NCI-H1105 treated with DMSO at 0.1 percent for 48 hours (cell line): ENCODE measurements around the gene OBI1.
"Not testable (repeated sequence)": the region's sequence is repeated elsewhere in the genome, so short reads cannot be mapped to it uniquely, and the experiment has no call there.

Experiments used
- DNase-seq: peaks from one replicate; lab custom pipeline; 2025; lab: John Stamatoyannopoulos, UW

Gene OBI1

DNA sequence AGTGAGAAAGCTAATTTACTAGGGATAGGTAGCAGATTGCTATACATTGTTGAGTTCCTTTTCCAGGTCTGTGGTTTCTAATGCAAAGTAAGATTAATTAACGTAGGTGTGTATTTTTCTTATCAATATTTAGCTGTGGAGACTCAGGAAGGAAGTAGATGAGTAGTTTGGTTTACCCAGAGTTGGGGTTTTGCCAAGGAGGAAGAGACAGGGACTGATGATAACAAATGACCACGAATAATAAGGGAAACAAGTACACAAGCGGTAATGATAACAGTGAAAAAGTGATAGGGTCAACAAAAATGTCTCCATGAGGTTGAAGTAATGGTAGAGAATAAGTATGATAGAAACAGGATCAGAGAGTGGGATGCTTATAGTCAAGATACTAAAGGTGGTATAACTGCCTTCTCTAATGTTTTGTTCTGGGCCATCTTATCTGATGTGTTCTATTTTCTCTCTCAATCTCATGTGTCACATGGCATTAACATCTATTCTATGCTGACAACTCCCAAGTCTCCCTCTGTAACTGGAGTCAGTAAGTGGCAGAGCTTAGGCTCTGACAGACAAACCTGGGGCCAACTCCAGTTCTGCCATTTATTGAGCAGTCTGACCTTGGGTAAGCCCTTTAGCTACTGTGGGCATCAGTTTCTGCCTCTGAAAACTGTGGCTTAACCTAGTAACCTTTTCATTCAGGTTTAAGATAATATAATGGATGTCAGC is 8.8 kb downstream of the OBI1 start:
- DNase-seq: no peak

DNA sequence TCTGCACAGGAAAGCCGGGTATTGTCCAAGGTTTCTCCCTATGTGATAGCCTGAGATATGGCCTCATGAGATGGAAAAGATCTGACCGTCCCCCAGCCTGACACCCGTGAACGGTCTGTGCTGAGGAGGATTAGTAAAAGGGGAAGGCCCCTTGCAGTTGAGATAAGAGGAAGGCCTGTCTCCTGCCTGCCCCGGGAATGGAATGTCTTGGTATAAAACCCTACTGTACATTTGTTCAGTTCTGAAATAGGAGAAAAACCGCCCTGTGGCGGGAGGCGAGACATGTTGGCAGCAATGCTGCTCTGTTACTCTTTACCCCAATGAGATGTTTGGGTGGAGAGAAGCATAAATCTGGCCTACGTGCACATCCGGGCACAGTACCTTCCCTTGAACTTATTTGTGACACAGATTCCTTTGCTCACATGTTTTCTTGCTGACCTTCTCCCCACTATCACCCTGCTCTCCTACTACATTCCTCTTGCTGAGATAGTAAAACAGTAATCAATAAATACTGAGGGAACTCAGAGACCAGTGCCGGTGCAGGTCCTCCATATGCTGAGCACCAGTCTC is 11.8 kb downstream of the OBI1 start:
- DNase-seq: not testable (repeated sequence)

DNA sequence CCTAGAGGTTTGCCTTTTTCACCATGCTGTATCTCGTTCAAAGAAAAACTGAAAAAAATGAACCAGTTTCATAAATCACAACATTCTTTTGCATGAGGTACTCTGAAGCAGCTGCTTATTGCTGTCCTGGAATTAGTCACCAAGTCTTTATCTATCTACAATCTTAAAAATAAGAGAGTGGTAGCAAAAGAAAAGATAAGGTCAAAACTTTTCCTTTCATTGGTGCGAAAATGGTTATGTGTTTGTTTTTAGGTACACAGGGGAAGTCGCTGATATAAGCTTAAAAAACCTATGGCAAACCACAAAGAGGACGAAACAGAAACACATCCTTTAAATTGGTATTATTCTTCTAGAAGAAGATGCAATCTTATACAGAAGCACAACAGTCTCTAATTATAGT is 20.7 kb downstream of the OBI1 start:
- no peak for DNase-seq

DNA sequence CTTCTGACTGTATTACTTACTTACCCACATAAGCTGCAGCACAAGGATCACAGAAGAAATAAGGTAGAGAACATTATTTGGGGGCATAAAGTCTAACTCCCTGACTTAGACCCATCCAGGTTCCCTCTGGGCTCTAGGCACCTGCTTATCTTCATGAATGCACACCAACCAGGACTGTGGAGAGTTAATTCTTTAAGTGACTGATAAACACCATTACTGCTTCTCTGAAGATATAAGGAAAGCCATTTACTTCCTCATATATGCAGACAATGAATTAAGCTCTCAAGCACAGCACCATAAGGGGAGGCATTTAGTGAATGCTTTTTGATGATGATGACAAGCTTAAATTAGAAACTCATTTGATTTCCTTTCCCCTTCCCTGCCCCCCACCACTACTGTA is 22.5 kb downstream of the OBI1 start:
- no peak for DNase-seq

DNA sequence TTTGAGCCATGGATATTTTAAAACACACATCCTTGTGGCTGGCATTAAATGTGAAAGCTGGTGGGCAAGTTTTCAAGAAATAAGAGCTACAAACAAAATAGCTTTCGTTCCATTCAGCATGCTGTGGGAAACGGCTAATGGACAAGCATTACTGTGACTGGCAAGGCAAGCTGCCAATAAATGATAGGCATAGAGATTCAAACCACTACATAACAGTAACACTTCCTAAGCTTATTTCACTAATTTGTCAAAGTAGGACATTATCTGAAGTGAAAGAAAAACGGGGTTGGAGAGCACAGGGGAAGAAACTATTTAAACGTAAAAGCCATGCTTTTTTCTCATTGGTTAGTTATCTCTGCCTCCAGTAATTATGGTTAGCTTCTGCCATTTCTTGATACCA is 26.0 kb downstream of the OBI1 start:
- DNase-seq: no peak

DNA sequence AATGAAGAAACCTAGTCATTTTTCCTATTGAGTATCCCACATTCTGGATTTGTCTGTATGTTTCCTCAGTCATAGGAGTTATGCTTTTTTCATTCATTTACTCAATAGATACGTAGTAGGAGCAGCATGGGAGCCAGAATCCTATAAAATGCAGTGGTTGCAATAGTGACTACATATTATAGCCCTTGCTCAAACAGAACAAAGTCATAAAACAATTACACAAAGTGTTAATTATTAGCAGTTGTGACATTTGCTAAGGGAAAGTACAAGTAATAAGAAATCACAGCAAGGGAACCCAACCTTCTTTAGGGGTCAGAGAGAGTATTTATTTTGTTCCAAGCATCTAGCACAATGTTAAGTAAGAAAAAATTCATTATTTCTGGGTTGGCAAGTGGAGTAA is 27.9 kb downstream of the OBI1 start:
- DNase-seq: no peak

DNA sequence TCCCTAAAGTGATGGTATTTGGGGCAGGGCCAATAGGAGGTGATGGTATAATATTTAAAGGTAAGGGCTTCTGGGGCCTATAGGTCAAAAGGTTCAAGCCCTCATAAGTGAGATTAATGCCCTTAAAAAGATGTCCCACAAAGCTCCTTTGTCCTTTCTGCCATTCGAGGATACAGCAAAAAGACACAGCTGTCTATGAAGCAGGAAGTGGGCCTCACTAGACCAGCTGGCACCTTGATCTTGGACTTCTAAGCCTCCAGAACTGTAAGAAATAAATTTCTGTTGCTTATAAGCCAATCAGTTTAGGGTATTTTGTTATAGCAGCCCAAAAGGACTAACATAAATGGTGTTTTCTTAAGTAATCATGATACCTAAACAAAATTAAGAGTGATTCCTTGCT is 28.4 kb downstream of the OBI1 start:
- no peak for DNase-seq

DNA sequence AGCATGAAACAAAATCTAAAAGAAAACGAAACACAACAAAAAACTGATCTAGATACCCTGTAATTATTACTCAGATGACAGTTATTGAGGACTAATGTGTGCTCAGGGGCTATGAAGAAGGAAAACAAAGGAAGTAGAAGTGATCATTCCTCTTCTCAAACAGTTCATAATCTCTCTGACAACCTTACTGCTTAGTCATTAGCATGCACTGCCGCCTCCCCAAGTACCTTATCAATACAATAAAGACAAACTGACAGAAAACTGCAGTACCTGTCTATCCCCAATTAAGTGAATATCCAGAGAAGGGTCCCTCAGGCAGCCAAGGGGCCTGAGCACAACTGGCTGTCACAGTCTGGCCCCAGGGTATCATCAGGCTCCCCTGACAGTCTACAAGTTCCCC is 33.6 kb downstream of the OBI1 start:
- DNase-seq: no peak

DNA sequence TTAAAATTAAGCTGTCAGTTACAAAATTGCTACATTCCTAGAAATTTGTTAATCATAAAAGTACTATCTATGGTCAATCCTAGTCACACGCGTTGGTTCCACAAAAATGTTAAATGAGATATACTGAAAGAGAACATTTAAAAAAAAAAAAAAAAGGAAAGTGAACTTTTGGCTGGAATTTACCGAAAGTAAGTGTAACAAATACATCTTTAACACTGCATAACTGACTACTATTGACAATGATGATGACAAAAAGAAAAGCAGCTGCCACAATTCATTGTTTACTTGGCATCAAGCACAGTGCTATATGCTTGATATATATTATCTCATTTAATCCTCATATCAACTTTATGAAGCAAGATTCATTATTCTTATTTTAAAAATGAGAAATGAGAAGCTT is 35.8 kb downstream of the OBI1 start:
- DNase-seq: no peak

DNA sequence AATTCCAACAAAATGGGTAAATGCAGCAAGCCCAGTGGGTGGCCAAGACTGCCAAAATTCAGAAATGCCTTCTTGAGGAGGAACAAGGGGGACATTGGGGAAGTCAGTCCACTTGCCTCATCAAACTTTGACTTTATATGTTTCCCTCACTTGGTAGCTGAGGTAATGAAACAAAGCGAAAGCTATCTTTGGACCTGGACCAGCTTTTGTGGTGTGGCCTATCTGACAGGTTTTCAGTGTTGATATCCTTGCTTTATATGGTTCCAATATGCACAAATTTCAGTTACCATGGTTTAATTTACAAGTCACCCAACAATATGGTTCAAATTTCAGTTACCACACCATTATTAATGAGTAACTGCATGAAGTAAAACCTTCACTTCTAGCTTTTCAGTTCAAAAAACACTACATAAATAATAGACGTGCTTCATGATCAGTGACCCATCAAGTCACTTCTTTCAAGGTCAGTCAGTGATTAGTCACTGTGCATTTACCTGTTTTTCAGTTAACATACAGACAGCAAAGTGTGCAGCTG is 38.0 kb downstream of the OBI1 start:
- no peak for DNase-seq

DNA sequence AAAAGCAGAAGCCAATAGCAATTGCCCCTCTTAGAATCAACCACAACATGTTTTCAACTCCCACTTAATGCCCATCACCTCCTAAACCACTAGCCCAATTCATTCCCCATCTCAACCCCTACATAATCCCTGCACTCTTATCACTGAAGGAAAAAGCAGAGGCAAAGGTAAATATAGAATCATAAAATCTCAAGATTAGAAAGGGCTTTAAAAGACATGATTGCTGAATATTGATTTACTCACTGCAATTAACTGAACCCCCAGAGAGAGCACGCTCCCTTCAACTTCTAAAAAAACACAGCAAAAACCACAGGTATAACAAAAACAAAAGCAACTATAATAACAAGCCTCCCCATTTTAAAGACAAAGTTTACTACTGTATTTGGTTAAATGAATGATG is 40.5 kb downstream of the OBI1 start:
- no peak for DNase-seq

DNA sequence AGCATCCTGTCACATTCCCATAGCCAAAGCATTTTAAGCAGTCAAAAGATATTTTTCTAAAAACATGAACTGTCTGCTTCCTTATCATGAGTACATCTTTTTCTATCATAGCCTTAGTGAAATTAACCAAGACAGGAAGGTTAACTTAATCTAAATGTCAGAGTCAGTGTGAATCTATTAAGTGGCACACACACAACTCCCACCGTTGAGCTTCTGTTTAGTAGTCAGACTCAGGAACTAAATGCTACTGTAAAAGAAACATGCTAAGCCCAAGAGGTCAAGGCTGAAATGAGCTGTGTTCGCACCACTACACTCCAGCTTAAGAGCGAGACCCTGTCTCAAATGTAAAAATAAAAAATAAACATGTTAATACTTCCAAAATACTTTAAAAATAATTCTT is 47.9 kb downstream of the OBI1 start:
- DNase-seq: no peak

DNA sequence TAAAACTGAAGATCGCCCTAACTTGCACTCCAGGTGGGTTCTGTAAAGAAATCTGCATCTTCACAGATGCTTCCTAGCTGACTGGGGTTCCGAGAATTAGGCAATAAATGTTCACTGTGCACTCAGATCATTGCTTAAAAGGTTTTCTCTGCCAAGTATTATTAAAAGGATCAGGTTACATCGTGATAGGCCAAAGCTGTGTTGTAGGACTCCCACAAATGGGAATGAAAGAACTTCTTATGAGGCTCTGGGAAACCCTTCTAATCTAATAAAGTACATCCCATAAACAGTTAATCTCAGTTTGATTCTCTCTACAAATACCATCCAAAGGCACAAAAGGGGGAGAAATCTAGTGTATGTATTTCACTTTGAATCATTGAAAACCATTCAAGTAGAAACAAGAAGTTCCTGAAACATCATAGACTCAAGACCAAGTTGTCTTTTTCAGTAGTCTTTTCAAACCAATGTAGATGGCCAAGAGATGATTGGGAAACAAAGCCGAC is 48.5 kb downstream of the OBI1 start:
- peak; percentile 69 for DNase-seq

DNA sequence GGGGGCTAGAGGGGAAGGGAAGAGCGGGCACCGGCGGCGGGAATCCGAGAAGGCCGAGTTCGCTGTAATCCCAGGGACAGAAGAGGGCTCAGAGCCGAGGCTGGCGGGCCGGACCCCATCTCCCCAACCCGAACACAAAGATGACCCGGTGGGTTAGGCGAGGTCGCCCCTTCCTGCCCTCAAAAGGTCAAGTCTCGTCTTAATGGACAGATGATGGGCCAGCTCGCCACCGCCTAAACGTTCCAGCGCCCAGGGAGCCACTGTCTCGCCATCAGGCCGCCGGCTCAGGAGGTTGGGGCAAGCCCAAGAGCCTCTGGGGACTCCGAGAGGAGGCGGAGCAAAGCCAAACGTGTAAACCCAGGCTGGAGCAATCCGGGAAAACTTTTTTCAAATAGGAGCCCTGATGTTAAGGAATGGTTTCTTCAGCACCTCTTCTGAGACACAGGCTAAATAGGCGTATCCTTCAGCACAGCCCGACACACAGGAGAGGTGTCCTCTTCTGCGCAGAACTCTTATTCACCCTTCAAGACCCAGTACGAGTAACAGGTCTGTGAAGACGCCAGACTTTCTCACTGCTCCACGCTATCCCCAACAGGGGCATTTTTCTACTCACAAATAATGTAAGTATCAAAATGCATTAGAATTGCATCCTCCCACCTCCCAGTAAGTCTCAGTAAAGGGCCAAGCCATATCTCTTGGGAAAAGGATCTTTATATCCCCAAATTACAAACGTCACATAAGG is 49.3 kb downstream of the OBI1 start:
- DNase-seq: peak; percentile 24

DNA sequence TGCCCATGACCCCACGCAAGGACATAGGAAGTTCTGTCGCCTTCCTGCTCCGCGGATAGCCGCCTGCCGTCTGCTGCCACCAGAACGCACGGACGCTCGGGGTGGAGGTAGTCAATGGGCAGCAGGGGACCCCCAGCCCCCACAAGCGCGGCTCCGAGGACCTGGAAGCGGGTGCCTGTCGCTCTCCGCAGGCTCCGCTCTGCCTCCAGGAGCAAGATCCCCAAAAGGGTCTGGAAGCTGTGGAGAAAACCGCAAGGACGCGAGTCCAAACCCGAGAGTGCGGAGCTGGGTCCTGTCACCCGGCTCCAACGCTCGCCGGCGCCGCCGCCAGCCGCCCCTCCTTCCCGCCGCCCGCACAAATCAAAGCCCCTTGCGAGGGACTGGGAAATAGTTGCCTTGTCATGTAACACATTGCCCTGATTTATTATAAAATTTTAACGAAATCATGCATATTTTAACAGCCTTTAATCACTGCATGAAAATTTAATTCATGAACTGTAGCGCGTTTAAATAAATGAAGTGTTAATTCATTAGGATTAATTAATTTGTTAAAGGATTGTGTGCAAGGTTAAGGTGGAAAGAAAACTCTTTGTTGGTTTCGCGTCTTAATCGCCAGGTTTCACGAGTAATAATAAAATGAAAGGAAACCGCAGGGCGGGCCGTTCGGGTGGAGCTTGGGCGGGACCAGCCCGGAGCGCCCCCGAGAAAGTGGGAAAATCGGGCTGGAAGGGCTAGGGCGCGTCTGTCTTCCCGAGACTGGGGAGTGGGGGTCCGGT is 50.1 kb downstream of the OBI1 start:
- DNase-seq: no peak

DNA sequence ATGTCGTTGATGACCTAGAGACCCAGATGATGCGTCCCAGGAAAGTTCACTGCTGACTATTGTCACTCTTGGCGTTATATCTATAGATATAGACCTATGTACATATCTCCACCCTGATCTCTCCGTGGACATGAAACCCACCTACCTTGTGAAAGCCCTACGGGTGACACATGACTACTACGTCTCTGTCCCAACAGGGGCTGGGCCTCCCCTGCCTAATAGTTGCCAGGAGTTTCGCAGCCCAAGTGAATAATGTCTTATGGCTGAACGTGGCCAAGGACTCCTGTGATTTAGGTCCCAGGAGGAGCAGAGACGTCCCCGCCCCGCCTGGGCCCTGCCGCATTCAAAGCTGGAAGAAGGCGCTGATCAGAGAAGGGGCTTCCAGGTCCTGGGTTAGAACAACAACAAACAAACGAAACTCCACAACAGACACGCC is 50.7 kb downstream of the OBI1 start:
- no peak for DNase-seq

DNA sequence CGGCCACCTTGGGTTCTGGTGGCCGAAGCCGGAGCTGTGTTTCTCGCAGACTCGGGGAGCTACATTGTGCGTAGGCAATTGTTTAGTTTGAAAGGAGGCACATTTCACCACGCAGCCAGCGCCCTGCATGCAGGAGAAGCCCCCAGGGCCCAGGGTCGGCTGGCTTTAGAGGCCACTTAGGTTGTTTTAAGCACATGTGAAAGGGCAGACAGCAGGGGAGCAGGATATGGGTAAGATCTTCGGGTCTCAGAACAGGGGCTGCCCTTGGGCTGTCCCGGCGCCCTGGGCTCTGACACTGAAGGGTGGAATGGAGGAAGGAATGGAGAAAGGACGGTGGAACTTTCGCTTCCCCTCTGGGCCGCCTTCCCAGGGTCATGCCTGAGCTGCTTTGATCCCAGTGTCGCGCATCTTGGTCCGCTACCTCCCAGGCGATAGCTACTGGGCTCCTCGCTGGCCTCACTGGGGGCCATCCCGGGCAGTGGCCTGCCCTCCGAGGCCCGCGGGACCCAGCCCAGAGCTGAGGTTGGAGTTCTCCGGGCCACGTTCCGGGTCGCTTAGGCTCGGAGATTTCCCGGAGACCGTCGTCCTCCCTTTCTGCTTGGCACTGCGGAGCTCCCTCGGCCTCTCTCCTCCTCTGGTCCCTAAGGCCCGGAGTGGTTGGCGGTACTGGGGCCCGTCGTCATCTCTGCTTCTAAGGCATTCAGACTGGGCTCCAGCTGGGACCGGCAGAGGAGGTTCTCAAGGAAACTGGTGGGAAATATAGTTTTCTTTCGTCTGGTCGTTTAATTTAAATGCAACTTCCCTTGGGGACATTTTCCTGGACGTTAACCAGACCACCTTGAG is 51.3 kb downstream of the OBI1 start:
- no peak for DNase-seq

DNA sequence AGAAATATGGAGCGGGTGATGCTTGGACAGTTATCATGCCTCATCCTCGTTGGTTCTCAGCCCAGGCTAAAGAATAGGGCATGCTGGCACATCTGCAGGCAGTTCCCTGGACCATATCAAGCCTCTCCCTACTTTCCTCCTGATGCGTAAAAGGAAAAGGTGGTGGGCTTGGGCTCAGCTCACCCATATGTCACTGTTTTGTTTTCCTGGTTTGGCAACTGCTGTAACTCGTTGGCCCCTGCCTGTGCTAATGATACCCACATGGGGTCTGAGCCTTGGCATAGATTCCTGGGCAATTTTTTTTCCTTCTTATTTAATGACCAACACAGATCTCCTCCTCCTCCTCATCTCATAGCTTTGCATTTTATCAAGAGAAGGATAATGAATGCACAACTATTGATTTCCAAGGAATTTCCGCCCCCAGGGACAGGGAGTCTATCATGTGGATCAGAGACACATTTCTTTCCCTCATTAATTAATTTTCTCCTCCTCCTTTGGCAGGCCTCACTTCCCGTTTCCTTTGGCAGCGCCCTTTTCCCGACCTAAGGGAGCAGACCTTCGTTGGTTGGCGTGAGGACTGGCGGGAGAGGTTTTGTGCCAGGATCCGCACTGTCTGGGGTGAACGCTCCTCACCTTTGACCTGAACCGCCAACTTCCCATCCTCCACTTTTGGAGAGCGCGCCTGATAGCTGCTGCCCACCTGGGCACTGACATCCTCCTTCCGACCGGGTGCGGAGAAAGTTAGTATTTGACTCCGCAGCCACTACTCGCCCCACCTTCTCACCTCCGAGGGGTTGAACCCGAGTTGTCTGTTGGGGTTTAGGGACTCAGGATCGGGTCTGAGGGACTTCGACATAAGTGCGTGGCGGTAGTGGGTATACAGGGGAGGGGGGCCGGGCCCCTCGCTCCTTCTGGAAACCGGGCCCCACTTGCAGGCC is 52.2 kb downstream of the OBI1 start:
- DNase-seq: no peak

DNA sequence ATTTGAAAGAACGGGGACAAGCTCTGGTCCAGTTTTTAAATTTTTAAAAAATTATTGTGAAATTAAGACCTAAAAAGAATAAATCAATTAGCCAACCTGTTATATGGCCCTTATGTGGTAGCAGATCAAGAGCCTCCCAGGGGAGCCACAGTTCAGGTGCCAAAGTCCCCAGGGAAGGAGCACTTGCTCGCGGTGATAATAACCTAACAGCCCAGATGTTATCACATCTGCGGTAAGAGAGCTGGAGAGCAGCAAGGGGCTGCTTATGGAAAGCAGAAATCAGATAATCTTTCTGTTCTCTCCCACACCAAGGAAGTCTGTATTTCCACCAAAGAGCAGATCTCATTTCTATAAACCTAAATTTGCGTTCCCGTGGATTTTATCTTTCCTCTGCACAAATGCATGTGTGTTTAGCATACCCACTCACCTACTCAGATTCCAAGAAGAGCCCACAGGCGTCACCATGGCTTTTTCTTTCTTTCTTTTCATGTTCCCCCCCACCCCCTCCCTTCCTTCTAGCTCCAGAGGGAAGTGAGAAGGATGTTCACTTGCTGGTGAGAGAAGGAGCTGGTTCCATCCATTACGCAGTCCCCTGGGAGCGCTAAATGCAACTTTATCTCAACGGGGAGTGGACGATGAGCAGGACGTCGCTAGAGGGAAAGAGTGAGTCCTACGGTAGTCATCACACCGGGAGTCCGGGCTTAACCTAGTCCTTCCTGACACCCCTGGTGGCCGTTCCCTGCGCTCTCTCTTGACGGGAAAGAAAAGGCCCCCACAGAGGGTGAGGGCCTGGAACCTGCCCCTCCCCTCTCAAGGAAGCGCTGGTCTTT is 54.0 kb downstream of the OBI1 start:
- peak; percentile 32 for DNase-seq
